Measurements from ENCODE around the gene SULT1A1. TPM values are rescaled to one million over a fixed set of nuclear protein-coding genes. Genes with fewer than 3 reads are reported as not detected.
"Not testable (repeated sequence)": the region's sequence is repeated elsewhere in the genome, so short reads cannot be mapped to it uniquely, and the experiment has no call there.

The SULT1A1 gene
- total and polyA plus RNA-seq, 2 of the 8 experiments (the other 6 are each of a cell fraction or from before 2014, with no cell fraction given), result 2.1 to 4.0 TPM

DNA sequence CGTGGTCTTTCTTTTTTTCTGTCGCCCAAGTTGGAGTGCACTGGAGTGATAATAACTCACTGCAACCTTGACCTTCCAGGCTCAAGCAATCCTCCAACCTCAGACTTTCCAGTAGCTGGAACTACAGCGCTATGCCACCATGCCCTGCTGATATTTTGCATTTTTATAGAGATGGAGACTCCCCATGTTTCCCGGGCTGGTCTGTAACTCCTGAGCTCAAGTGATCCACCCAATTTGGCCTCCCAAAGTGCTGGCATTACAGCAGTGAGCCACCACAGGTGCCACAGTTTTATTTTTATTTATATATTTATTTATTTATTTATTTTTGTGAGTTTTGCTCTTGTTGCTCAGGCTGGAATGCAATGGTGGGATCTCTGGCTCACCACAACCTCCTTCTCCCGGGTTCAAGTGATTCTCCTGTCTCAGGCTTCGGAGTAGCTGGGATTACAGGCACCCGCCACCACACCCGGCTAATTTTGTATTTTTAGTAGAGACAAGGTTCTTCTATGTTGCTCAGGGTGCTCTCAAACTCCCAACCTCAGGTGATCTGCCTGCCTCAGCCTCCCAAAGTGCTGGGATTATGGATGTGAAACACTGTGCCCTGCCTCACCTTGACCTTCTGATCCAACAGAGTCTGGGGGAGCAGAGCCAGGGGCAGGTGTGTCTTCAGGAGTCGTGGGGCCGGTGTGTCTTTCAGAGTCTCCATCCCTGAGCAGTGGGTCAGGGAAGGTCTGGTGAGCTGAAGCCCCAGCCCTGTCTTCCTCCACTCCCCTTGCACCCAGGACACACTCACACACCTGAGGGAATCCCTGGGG, 2.0 kb downstream of the SULT1A1 start:
- H2AFZ ChIP-seq (ENCODE audit: low read length); H3K36me3 ChIP-seq (ENCODE audit: control insufficient read depth in 2 of 4, insufficient read depth in 4 of 4, low read length in 3 of 4); H4K5ac ChIP-seq (ENCODE audit: insufficient read length, low read depth, low read length); H3K4ac ChIP-seq (replicated peaks; ENCODE audit: insufficient read length, low read depth, low read length); H3K4me2 ChIP-seq (ENCODE audit: insufficient read depth in 1 of 2, low read depth in 2 of 2, low read length in 2 of 2); H3K4me3 ChIP-seq (ENCODE audit: extremely low read depth in 1 of 4, insufficient read depth in 2 of 4, low read depth in 3 of 4, low read length in 4 of 4); H2BK120ac ChIP-seq (replicated peaks; ENCODE audit: low read depth, low read length); H4K20me1 ChIP-seq (replicated peaks in 1 of 2; ENCODE audit: control insufficient read depth in 1 of 2, insufficient read depth in 2 of 2, low read length in 2 of 2); H3K27me3 ChIP-seq (replicated peaks in 1 of 4; ENCODE audit: control insufficient read depth in 3 of 4, extremely low read depth in 1 of 4, insufficient read depth in 3 of 4, low read length in 3 of 4); H2BK5ac ChIP-seq (ENCODE audit: low read depth, low read length); H3K9ac ChIP-seq (replicated peaks in 1 of 4; ENCODE audit: extremely low read depth in 1 of 4, low read depth in 3 of 4, low read length in 3 of 4); H2AK5ac ChIP-seq (ENCODE audit: low read depth, low read length); H3K27ac ChIP-seq (ENCODE audit: low read depth, low read length); H3K23ac ChIP-seq (ENCODE audit: insufficient read length); H4K8ac ChIP-seq (ENCODE audit: extremely low read depth, insufficient read depth, low read length); H2BK12ac ChIP-seq (ENCODE audit: low read depth, low read length); H3K56ac ChIP-seq (replicated peaks; ENCODE audit: insufficient read length, low read depth, low read length); DNase-seq (ENCODE audit: low read depth in 1 of 2, low spot score in 2 of 2); H4K91ac ChIP-seq (replicated peaks; ENCODE audit: insufficient read length, low read length); H3K79me1 ChIP-seq (ENCODE audit: low read depth, low read length); FAIRE-seq; H3K23me2 ChIP-seq (ENCODE audit: low read depth, low read length); H3K9me3 ChIP-seq (ENCODE audit: insufficient read depth in 2 of 2, low read depth in 1 of 2, low read length in 1 of 2); H3K18ac ChIP-seq (ENCODE audit: extremely low read depth, low read length); H2BK20ac ChIP-seq (ENCODE audit: low read length); H3K14ac ChIP-seq (ENCODE audit: insufficient read length); H3K79me2 ChIP-seq (ENCODE audit: control insufficient read depth in 1 of 2, insufficient read depth in 2 of 2, low read length in 2 of 2); H2BK15ac ChIP-seq (ENCODE audit: low read length): not testable (repeated sequence)
- POLR2A ChIA-PET (ENCODE audit: partially characterized antibody), result interaction anchor here (0.6 kb wide), 1 partner anchor 533 kb away, joined by 3 read pairs; no protein-coding TSS in a partner anchor
- CTCF ChIA-PET (ENCODE audit: partially characterized antibody), result interaction anchor here (0.8 to 1.0 kb wide), 2 partner anchors 9 to 17 kb away, joined by 3 read pairs; no protein-coding TSS in a partner anchor
- H3K4me1 ChIP-seq (replicated peaks in 1 of 4; ENCODE audit: control insufficient read depth in 3 of 4, insufficient read depth in 4 of 4, low read length in 3 of 4), result peaks cover 0 to 16% (median 6%) of the 10 kb centered on the region in 4 experiments; a peak in 3 of 7 replicates
- WGBS, 2 experiments (ENCODE audit: extremely low coverage in 1 of 2, insufficient coverage in 1 of 2, insufficient read length in 1 of 2, insufficient replicate concordance in 2 of 2, low coverage in 1 of 2, low lambda C conversion rate in 2 of 2, missing lambda C conversion rate in 1 of 2), result 89% methylated on average over 8 of the region's 10 CpGs; no CpG with 5 or more reads in 1 of the 2 experiments

All from H1 (cell line).